ENCODE results near the gene STAT5B.
A peak's percentile ranks its signal among the peaks of the same experiment; 100 is the strongest.
"Not testable (repeated sequence)": the region's sequence is repeated elsewhere in the genome, so short reads cannot be mapped to it uniquely, and the experiment has no call there.

STAT5B gene

DNA sequence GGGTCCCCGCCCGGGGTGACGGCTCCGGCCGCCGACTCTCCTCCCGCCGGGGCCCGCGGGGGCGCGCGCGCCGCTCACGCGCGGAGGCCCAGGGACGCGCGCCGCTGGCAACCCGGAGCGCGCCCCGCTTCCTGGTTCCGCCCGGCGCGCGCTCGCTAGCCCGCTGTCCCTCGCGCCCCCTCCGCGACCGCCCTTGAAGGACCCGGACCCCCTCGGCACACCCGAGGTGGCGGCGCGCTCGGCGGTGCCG, at the start of gene STAT5B:
STAT5B (minus strand) TSS at position 33 of the 250 bp plus-strand sequence. CDS start 44,264 bp downstream, outside the sequence.
- DNase-seq (ENCODE audit: low spot score) = no peak

GRCh38 chr17:42325026-42325425, 48.8 kb upstream of the STAT5B start:
- no peak for DNase-seq (ENCODE audit: low spot score)

DNA sequence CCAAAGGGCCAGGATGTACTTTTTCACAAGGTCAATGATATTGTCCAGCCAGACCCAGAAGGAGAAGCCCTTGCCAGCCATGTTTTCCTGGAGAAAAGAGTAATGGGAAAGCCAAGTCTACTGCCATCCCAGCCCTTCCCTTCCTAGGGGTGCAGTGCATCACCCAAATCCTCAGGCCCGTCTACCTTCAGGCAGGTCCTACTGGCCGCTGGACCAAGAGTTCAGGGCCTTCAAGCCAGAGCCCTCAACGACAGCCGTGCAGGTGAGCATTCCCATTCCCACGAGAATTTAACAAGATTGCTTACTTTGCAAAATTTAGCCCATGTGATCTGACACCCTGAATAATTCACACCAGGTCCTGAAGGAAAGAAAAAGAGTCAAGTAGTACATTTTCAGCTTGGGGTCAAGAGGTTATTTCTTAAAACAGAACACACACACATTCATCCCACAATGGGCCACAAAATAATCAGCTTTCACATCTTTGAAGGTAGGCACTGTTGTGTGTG, 47.1 kb upstream of the STAT5B start:
- DNase-seq (ENCODE audit: low spot score) = no peak

DNA sequence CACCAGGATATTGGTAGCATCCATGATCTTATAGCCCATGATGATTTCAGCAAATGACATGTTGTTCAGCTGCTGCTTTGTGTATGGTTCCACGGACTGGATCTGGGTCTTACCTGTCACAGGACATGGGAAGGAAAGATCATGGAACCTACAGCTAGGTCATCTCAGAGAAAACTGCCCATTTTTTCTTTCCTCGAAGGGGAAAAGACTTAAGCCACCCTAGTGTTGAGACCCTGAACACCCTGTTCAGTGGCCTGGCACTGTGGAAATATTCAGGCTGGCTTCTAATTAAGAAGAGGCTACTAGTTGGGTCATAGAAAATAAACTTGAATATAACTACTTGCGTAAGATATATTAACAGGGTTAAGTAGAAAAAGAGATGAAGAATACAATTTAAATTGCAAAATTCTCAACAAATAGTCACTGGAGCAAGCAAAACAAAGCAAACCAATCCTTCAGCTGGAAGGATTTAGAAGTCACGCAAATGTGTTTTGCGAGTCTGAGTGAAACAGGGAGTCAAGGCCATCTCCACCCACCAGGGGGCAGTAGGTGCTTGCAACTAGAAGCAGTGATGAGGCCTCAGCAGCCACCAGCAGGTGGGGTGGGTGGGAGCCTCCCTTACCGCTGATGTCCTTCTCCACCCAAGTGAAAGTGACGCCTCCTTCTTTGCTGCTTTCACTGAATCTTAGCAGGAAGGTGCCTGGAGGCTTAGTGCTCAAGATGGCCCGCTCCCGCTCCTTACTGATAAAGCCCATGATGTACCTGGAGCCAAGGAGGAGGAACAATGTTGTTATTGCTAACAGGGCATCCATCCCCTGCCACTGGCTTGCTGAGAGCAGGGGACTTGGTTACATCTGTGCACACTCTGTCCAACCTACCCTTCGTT, 46.4 kb upstream of the STAT5B start:
- peak; percentile 93 for DNase-seq (ENCODE audit: low spot score)

DNA sequence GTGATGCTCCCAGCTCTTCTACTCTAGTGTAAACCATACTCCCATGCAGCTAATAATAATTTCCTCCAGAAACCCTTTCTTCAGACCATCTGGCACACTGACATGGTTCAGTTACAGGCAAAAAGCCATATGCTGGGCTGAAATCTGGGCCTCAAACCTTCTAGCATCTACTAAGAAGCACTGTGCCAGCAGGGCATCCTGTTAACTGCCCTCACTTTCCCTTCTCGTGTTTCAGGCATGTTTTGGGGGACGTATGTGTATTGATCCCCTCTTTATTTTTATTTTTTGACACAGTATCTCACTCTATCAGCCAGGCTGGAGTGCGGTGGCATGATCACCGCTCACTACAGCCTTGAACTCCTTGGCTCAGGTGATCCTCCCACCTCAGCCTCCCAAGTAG, 45.4 kb upstream of the STAT5B start:
- no peak for DNase-seq (ENCODE audit: low spot score)

DNA sequence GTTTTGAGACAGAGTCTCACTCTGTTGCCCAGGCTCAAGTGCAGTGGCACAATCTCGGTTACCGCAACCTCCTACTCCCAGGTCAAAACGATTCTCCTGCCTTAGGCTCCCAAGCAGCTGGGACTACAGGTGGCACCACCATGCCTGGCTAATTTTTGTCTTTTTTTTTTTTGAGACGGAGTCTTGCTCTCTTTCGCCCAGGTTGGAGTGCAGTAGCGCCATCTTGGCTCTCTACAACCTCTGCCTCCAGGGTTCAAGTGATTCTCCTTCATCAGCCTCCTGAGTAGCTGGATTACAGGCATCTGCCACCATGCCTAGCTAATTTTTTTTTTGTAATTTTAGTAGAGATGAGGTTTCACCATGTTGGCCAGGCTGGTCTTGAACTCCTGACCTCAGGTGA, 41.8 kb upstream of the STAT5B start:
- DNase-seq (ENCODE audit: low spot score) = not testable (repeated sequence)

DNA sequence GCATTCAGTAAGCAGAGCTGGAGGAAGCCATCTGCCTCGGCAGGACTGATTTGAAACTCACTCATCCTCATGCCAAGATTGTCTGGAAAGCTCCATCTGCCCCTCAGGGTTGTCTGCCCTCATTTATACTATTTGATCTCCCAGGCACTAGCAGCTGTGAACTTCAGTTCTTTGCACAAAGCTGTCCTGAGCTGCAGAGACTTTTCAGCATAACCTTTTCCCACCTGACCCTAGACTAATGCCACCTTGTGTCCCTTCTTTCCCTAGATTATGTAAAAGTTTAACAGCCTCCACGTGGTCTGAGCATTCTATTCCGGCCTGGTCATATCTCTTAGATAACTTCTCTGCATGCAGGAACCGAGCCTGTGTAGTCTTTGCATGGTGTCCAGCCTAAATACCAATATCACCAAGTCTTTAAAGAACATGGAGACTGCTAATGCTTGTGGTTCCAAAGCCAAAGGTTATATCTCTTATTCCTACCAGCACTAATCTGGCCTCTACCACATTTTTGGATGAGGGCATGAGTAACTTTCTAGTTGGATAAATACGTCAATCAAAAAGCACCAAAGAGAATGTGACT, 41.2 kb upstream of the STAT5B start:
- no peak for DNase-seq (ENCODE audit: low spot score)

DNA sequence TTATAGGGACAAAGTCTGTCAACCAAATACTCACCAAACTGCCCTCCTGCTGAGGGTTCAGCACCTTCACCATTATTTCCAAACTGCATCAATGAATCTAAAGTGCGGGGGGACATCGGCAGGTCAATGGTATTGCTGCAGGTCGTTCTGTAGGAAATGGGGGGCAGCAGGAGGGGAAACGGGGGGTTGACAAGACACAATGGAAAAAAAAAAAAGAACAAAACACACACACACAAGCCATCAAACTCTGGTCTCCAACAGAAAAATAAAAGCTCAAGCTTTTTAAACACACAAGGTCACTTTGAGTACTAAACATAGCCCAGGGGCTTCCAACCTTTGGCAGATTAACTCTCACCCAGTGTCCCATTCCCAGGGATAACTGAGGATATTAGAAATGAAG, 40.6 kb upstream of the STAT5B start:
- no peak for DNase-seq (ENCODE audit: low spot score)

DNA sequence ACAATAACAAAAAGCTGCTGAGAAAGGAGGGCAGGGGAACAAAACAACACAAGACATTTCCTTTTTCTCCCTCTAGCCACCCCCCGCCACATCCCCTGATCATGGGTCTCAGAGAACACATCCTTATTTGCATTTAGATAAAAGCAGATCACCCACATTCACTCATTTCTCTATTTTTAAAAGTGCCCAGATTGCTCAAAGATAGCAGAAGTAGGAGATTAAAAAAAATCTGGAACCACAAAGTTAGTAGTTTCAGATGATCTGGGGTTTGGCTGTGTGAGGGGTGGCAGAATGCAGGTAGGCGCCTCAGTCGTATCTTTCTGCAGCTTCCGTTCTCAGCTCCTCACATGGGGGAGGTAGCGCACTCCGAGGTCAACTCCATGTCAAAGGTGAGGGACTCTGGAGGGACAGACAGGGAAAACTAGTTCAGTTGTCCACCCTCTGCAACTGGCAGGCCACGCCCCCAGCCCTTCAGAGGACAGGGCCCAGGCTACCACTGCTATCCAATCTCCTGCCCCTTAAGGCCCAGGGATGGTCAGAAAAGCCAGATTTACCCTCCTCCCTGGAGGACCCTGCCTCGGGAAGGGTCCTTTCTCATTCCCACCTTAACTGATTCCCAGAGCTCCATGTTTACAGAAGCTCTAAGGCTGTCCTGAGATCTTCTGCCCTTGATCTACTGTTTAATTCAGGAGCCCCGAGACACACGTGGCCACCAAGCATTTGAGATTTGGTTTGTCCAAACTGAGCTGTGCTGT, 39.4 kb upstream of the STAT5B start:
- peak; percentile 59 for DNase-seq (ENCODE audit: low spot score)

GRCh38 chr17:42313773-42314566, 37.8 kb upstream of the STAT5B start:
- DNase-seq (ENCODE audit: low spot score) = no peak

GRCh38 chr17:42313389-42313772, 37.2 kb upstream of the STAT5B start:
- no peak for DNase-seq (ENCODE audit: low spot score)

DNA sequence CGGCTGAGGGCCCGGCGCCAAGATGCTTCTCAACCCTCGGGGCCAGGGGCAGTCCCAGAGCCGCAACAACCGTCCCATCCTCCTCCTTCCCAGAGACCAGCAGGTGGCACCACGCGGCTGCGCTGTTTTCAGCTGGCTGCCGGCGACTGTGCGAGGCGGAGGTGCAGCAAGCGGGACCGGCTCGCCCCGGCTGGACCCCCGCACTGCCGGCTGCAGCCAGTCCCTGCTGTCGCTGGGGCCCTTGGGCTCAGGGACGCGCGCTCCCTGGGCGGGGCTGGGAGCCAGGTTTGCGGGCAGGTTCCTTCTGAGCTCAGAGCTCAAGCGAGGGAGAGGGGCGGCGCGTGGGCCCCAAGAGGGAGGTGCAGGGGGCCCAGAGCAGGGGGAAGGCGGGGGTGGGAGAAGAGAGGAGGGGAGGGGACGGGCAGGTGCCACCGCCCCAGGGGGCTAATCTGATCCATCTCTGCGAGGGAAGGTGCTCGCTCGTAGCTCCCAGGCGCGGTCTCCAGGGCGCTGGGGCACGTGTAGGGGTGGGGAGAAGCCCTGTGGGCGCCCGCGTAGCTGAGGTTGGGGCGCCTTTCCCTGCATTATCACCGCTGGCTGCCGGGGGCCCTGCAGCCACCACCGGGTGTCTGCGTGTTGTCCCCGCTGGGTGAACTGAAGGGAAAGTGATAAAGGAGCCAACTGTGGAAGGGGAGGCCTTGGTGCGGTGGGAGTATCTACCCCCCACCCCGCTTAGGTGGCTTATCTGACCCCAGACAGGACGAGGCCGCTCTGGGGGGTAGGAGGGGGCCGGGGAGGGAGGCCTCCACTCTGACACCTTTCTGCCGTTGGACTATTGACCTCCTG, 36.3 kb upstream of the STAT5B start:
- DNase-seq (ENCODE audit: low spot score) = peak; percentile 80

DNA sequence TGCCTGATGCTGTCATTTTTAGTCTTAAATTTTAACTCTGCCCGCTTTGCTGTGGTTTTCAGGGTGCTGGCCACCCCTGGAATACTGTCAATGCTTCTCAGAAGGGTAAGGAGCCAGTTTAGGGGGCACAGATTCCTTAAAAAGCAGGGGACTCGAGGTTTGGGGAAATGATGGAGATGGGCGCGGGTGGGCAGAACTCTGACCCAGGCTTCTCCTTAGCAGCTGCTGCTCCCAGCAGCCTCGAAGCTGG, 35.8 kb upstream of the STAT5B start:
- no peak for DNase-seq (ENCODE audit: low spot score)

DNA sequence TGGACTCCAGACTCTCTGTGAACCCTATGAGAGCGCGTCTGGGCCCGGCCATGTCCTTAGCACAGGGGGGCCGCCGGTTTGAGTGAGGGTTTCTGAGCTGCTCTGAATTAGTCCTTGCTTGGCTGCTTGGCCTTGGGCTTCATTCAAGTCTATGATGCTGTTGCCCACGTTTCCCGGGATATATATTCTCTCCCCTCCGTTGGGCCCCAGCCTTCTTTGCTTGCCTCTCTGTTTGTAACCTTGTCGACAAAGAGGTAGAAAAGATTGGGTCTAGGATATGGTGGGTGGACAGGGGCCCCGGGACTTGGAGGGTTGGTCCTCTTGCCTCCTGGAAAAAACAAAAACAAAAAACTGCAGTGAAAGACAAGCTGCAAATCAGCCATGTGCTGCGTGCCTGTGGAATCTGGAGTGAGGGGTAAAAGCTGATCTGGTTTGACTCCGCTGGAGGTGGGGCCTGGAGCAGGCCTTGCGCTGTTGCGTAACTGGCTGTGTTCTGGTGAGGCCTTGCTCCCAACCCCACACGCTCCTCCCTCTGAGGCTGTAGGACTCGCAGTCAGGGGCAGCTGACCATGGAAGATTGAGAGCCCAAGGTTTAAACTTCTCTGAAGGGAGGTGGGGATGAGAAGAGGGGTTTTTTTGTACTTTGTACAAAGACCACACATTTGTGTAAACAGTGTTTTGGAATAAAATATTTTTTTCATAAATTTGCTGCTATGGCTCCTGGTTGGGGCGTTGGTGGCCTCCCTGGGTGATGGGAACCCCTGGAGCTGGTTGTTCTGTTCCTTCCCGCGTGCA, 35.2 kb upstream of the STAT5B start:
- DNase-seq (ENCODE audit: low spot score) = peak; percentile 71

GRCh38 chr17:42310787-42311215, 34.6 kb upstream of the STAT5B start:
- DNase-seq (ENCODE audit: low spot score) = no peak

DNA sequence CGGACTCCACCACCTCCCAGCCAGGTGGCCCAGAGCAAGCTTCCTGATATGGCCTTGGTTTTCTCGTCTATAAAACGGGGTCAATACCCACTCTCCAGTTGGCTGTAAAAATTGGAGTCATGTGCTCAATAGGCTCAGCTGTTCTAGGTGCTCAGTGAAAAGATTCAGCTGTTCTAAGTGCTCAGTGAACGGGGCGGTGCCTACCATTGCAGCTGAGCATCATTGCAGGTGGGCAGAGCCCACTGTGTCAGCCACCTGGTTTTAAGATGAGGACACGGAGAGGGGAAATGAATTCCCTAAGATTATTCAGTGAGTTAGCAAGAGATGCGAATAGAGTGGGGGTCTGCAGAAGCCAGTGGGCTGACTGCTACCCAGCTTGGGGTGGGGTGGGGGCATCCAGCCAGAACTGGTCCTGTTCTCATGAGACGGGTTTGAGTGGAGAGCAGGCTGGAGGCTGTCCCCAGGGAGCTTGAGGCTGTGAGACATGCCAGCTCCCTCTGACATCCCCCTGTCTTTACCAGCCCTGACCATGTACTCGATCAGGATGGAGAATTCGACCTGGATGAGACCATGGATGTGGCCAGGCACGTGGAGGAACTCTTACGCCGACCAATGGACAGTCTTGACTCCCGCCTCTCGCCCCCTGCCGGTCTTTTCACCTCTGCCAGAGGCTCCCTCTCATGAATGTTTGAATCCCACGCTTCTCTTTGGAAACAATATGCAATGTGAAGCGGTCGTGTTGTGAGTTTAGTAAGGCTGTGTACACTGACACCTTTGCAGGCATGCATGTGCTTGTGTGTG, 34.0 kb upstream of the STAT5B start:
- DNase-seq (ENCODE audit: low spot score) = no peak

- no peak for DNase-seq (ENCODE audit: low spot score)
Measured at GRCh38 chr17:42309142-42309541, 33.0 kb upstream of the STAT5B start.

DNA sequence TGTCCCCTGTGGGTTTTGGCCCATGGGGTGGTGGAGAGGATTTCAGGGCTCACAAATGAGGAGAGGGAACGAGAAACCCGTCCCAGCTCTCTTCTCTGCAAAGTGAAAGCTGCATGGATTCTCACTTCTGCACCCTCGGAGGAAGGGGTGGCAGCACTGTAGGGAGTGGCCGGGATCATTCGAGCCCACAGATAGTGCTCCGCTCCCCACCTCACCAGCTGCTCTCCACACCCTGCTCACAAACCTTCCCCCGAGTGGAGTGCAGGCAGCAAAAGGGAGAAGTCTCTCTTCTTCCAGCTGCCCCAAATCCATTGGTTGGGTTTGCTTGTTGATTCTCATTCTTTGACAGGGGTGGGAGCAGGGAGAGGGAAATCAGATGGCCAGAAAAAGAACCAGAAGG, 32.3 kb upstream of the STAT5B start:
- DNase-seq (ENCODE audit: low spot score) = no peak

DNA sequence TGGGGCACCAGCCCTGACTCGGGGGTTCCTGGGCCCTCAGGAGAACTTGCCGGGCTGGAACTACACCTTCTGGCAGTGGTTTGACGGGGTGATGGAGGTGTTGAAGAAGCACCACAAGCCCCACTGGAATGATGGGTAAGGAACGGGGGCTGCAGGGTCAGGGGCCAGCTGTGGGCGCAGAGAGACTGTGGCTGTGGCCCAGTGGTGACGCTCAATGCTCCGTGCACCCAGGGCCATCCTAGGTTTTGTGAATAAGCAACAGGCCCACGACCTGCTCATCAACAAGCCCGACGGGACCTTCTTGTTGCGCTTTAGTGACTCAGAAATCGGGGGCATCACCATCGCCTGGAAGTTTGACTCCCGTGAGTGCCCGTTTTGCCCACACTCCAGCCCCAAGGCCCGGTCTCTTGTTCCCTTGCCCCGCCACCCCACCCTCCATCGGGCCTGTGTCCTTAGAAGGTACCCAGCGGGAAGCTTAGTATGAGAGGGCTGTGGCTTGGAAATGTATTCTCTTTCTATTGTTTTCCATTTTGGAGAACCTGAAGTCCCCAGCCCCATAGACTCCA, 31.3 kb upstream of the STAT5B start:
- no peak for DNase-seq (ENCODE audit: low spot score)

GRCh38 chr17:42306385-42306667, 30.1 kb upstream of the STAT5B start:
- DNase-seq (ENCODE audit: low spot score) = no peak
